ENCODE measurements around the gene TAF5L.
"Not testable (repeated sequence)": the region's sequence is repeated elsewhere in the genome, so short reads cannot be mapped to it uniquely, and the experiment has no call there.

The TAF5L gene

GRCh38 chr1:229599218-229599954, 26.5 kb downstream of the TAF5L start:
- DNase-seq = no peak

- no peak for DNase-seq
Measured at GRCh38 chr1:229597877-229598276, 28.0 kb downstream of the TAF5L start.

GRCh38 chr1:229596925-229597699, 28.8 kb downstream of the TAF5L start:
- no peak for DNase-seq

- not testable (repeated sequence) for DNase-seq
Measured at GRCh38 chr1:229595876-229596275, 30.0 kb downstream of the TAF5L start.

- DNase-seq = no peak
Measured at GRCh38 chr1:229594227-229595008, 31.5 kb downstream of the TAF5L start.

- DNase-seq = no peak
Measured at GRCh38 chr1:229593800-229594199, 32.1 kb downstream of the TAF5L start.

- DNase-seq = no peak
Measured at GRCh38 chr1:229590119-229590518, 35.8 kb downstream of the TAF5L start.

GRCh38 chr1:229585338-229585737, 40.6 kb downstream of the TAF5L start:
- peak; percentile 72 for DNase-seq

GRCh38 chr1:229582715-229583114, 43.2 kb downstream of the TAF5L start:
- DNase-seq = no peak

GRCh38 chr1:229582011-229582694, 43.8 kb downstream of the TAF5L start:
- no peak for DNase-seq

- no peak for DNase-seq
Measured at GRCh38 chr1:229581485-229581884, 44.4 kb downstream of the TAF5L start.

GRCh38 chr1:229579059-229579673, 46.8 kb downstream of the TAF5L start:
- DNase-seq = no peak

- DNase-seq = no peak
Measured at GRCh38 chr1:229578168-229579058, 47.5 kb downstream of the TAF5L start.

GRCh38 chr1:229574679-229575442, 51.1 kb downstream of the TAF5L start:
- DNase-seq = no peak

GRCh38 chr1:229572286-229572685, 53.6 kb downstream of the TAF5L start:
- no peak for DNase-seq

GRCh38 chr1:229570891-229571516, 54.9 kb downstream of the TAF5L start:
- no peak for DNase-seq

- DNase-seq = no peak
Measured at GRCh38 chr1:229570305-229570704, 55.6 kb downstream of the TAF5L start.

GRCh38 chr1:229567109-229567868, 58.6 kb downstream of the TAF5L start:
- no peak for DNase-seq

GRCh38 chr1:229563701-229564100, 62.2 kb downstream of the TAF5L start:
- peak; percentile 63 for DNase-seq

All from islet precursor cell (in vitro differentiated cells).